ENCODE results near the gene URI1. TPM values are rescaled to one million over a fixed set of nuclear protein-coding genes. Genes with fewer than 3 reads are reported as not detected.

The URI1 gene
- total RNA-seq, 1 donor from 2014 or later, result 53.9 TPM

DNA sequence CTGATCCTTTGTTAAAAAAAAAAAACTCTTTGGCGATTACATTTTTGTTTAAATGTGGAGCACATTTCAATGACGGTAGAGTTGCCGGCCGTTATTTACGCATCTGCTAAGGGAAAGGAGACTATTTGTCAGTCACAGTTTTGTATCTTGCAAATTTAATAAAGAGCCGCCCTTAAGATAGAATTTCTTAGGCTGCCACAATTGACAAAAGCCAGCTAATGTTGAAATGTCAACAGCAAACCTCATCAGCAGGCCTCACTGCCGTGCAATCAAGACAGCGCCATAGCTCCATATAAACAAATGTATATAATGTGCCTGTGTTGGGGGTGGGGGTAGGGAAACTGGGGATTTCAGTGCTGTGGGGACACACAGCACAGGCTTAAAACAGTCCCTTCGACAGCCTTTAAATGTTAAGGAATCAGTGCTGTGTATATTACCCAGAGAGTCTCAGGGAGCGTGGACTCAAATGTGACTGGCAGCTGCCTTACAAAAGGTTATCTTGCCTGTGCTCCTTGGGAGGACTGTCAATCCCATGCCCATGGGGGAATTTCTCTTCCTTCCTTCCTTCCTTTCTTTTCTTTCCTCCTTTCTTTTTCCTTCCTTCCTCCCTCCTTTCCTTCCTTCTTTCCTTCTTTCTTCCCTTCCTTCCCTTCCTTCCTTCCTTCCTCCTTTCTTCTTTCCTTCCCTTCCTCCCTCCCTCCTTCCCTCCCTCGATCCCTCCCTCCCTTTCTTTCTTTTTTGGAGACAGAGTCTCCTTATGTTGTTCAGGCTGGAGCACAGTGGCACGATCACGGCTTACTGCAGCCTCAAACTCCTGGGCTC lies 108.0 kb downstream of the URI1 start:
- intact Hi-C loops (cut with micrococcal nuclease), result no loop called here

DNA sequence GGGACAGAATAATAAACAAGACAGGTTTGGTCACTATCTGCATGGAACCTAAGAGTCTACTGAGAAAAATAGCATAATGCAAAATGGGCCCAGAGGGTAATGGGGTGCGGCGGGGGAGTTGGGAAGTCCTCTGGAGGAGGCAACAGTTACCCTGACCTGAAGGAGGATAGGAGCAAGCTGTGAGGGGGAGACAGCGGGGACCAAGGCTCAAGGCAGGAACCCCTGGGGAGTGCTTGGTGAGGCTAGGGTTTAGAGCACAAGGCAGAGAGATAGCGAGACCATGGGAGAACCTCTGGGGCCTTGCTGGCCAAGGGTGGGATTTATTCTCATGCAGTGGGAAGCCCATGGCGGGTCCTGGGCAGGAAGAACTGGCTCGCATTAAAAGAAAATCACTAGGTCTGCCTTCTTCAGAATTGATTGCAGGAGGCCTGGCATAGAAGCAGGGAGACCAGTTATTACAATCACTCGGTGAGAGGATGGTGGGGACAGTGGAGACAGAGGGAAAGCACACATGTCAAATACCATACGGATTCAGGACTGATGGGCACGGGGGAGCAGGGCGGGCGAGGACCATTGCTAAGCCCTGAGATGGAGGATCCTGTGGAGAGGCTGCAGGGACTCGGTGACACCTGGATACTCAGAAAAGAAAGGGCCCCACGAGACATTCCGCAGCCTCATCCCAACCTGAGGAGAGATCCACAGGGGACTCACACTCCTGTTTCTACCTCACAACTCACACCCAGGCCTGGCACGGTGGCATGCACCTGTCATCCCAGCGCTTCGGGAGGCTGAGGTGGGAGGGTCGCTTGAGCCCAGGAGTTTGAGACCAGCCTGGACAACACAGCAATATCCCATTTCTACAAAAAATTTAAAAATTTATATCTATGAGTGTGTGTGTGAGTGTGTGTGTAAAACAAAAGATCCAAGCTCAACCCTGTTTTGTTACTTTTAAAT lies 110.4 kb downstream of the URI1 start:
- intact Hi-C loops (cut with micrococcal nuclease), result no loop called here

DNA sequence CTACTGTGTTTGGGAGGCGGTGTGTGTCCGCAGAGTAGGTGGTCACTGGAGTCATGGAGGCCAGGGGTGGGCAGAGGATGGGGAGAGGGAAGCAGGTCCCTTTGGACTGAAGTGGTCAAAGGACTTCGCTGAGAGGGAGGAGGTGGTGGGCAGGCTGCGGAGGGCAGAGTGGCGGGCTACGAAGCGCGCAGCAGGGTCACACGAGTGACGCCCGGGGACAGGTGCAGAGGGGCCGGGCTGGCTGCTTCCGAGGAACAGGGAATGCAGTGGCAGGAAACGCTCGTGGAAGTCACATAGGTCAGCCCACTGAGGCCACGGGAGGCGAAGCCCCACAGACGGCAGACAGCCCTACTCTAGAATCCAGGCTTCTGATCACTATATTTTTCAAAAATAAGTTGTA lies 111.5 kb downstream of the URI1 start:
- intact Hi-C loops (cut with micrococcal nuclease), result no loop called here

DNA sequence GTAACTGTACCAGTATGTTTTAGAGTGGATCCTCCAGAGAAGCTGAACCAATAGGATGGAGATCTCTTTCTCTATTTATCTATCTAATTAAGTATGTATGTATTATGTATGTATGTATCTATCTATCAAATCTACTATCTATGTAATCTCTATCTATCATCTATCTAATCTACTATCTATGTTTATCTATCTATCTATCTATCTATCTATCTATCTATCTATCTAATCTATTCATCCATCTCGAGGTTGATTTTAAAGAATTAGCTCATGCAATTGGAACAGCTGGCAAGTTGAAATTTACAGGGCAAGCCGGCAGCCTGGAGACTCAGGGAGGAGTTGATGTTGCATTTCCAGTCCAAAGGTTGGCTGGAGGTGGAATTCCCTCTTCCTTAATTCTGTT lies 112.2 kb downstream of the URI1 start:
- intact Hi-C loops (cut with micrococcal nuclease), result no loop called here

GRCh38 chr19:30056580-30056979 lies 114.5 kb downstream of the URI1 start:
- intact Hi-C loops (cut with micrococcal nuclease), result no loop called here

DNA sequence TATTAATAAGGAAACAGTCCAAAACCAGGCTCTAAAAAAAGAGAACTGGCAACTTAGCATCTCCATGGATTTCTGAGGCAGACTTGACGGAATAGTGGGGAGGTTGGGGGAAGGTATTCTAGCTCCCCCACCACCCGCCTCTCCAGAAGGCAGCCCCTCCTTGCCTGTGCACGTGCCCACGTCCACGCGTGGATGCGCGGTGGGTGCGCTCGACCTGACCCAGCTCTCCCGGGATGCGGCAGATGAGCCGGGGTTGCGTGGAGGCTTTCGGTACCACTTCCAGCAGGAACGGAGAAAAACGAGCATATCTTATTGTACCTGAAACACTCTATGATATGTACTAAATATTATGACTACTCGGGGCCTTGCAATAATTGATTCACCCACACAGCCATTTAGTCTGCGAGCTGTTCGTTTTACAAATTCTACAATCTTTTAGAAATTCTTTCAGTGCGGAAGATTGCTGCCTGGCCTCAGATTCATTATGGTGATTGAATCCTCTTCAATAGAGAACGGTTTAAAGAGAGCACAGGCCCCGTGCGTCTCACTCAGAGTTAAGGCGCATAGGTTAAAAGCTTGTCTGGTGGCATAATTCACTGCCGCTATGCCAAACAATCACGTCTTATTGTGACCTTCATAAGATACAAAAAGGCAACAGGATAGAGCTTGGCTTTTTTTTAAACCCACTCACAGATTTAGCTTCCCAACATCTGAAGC lies 117.9 kb downstream of the URI1 start:
- intact Hi-C loops (cut with micrococcal nuclease), result no loop called here

DNA sequence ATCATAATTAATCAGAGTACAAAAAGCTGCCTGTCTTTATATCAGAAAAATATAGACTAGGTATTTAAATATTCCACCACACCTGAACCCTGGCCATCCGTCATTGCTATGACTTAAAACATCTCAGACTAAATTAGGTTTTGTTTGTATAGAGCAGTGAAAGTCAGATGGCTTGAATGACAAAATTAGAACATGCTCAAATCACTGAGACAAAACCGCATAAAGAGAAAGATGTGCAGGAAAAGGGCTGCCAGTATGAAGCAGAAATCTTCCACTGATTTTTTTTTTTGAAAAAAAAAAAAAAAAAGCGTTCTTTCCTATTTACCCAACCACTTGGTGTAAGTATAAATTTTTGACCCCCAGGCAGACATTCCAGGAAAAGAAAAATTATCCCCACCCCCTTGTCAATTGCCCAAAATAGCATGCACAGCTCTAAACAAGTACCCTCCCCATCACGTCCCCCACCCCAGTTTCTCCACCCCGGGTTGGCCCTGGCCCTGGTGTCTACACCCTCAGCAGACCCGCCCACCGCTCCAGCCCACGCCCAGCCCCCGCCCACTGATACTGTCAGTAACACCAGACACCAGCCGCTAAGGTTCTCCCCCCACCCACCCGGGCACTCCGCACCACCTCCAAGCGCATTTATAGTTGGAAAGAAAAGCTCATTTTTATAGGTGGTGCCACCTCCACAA lies 118.6 kb downstream of the URI1 start:
- intact Hi-C loops (cut with micrococcal nuclease), result no loop called here

DNA sequence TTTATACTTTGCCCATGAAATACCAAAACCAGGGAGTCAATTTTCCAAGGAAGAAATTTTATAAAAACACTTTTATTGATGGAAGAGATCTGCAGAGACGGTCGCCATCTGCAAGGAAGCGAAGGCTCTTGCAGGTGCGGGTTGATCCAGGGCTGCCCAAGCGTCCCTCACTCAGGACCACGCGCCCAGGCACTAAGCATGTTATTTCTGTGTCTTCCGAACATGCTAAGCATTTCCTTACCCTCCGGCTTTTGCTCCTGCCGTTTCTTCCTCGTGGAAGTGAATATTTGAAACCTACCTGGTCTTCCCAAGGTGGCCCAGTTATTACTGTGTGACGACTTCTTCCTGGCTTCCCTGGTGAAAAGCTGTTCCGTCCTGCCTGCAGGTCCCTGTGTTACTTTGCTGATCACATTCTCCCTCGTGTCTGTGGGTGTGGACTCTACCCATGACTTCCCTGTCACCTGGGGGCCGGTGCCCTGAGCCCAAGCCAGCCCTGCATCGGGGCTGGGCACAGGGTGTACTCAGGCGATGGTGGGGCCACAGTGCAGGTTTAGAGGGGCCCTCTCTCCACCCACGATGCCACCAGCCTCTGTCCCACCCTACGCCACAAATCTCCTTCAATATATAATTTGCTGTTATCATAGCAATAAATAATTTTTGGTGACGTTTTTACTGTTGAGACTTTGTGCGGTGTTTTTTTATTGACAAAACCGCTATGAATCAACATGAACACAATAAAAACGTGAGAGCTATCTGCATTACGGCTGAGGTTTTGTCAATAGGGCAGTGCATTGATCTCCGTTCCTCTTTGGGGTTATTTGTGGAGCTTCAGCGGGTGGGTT lies 119.4 kb downstream of the URI1 start:
- intact Hi-C loops (cut with micrococcal nuclease), result no loop called here

DNA sequence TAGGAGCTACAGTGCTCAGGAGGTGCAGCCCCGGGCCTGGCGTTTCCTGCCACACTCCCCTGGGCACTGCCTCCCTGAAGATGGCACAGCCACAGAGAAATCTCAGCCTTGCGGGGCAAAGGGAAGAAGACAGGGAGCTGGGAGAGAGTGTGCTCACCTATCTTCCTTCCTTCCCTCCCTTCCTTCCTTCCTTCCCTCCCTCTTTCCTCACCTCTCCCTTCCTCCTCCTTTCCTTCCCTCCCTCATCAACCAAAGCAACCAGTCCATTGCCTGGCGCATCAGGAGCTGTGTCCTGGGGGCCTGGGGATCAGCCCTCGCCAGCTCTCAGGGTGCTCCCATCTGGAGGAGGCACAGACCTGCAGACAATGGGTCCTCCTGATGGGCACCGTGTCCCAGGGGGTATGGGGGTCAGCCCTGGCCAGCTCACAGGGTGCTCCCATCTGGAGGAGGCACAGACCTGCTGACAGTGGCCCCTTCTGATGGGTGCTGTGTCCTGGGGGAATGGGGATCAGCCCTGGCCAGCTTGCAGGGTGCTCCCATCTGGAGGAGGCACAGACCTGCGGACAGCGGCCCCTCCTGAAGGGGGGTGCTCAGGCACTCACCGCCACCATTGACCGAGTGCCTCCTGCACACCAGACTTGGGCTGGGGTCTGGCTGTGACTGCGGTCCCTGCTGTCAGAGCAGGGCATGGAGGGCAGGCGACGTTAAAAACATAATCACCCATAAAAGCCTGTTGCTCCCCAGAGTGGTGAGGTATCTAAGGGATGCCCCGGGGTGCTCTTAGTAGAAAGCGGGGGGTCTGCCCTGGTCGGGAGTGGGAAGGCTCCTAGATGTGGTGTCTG lies 120.2 kb downstream of the URI1 start:
- intact Hi-C loops (cut with micrococcal nuclease), result no loop called here

DNA sequence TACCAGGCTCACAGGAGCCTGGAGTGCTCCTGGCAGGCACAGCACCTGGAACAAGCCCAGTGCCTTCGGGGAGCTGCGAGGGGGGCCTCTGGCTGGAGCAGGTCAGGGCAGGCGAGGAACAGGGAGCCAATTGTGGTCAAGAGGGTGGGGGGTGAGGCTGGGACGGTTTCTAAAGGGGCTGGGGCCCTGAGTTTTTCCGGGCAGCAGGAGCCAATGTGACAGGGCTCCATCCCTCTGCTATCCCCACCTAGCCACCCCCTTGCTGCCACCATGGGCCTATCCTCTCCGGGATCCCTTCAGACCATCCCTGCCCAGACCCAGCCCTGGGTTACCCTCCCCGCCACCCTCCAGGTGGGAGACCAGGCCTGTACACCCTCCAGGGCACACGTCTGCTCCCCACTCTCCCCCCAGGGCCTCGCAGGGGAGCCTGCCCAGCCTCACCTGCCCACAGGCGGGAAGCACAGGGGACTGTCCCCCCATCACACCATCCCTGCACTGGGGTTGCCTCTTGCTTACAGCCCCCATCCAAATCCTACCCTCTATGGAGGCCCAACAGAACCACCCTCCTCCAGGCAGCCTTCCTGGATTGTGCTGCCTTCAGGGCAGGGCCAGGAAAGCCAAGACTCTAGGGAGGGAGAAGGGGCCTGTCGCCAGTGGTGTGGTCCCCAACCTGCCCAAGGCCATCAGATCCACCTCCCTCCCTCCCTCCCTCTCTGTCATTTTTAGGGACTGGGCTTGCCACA lies 121.0 kb downstream of the URI1 start:
- intact Hi-C loops (cut with micrococcal nuclease), result no loop called here

GRCh38 chr19:30063650-30064347 lies 121.8 kb downstream of the URI1 start:
- intact Hi-C loops (cut with micrococcal nuclease), result no loop called here

DNA sequence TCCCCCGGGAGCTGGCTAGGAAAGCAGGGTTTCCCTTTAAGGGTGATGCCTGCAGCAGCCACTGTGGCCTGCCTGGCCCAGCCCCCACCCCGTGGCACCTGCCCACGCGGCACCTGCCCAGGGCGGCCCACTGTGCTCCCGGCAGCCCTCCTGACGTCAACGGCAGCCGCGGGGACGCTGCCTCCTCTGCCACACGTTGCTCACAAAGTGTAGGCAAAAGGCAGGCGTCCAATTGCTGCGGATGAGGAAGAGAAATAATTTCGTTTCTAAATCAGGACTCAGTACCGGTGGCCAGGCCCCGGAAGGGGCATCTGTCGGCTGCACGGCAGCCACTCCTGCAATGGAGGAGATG lies 122.3 kb downstream of the URI1 start:
- intact Hi-C loops (cut with micrococcal nuclease), result no loop called here

- intact Hi-C loops (cut with micrococcal nuclease), result no loop called here
Measured at GRCh38 chr19:30064771-30065494, 122.9 kb downstream of the URI1 start.

DNA sequence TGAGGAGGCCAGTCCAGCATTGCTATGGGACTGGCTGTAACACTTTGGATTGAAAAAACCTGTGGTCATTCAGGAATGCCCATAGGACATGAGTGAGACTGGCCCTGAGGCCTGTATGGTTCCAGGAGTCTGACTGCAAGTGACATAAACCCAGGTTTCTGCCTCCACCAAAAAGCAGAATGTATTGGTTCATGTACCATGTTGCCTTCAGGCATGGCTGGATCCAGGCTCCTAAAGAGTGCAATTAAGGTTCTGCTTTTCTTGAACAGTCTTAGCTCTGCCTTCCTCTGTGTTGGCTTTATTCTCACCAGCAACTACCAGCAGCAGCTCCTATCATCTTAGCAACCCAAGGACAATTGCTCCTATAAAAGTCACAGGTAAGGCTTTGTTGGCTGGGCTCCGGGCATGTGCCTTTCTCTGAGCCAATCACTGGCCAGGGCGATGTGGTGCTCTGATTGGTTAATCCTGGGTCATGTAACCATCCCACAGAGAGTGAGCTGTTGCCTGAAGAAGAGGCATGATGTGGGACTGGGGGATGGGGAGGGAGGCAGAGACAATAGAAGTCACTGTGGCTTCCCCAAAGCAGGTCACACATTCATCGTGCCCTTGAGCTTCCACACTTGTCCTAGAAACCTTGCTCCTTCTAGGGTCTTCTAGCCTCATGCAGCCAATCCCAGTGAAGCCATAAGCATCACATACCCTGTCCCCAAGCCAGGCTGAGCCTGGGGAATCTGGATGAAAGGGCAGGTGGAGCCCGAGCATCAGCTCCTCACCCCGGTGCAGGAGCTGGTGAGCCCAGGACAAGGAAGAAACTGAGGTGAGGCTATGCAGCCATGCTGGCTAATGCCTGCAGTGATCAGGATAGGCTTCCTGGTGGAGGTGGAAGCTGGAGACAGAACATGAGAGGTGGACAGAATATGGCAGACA lies 123.9 kb downstream of the URI1 start:
- intact Hi-C loops (cut with micrococcal nuclease), result no loop called here

Data from T-helper 1 cell treated with Interleukin-12 subunit alpha and Interleukin-12 subunit beta and Interleukin-4 antibody, amounts not matched to agents 30 ng/mL and 1 ng/mL, for 36 hours (primary cell).